ENCODE results near the gene RAB5B.

RAB5B gene

GRCh38 chr12:56031987-56032386 lies 58.1 kb downstream of the RAB5B start:
- H3K9me2 ChIP-seq (replicated peaks; ENCODE audit: low read depth, low read length), result no peaks in the 10 kb centered on the region
- no peak overlapping the region for H3K9ac ChIP-seq (ENCODE audit: low read depth, low read length, poor library complexity, severe bottlenecking)
- H2AFZ ChIP-seq (ENCODE audit: low read length), result no peak overlapping the region
- H3K4me2 ChIP-seq (ENCODE audit: low read depth, low read length, poor library complexity, severe bottlenecking), result no peak overlapping the region
- no peaks in the 10 kb centered on the region for H3F3A ChIP-seq (ENCODE audit: low read depth)
- no peaks in the 10 kb centered on the region for H4K20me1 ChIP-seq (ENCODE audit: insufficient read depth, low read length, poor library complexity, severe bottlenecking)
- H3K36me3 ChIP-seq (ENCODE audit: insufficient read depth, low read length), result peaks cover 4% of the 10 kb centered on the region; the same call in 1 of the 2 replicates
- H3K27me3 ChIP-seq (ENCODE audit: insufficient read depth, low read length, poor library complexity, severe bottlenecking), result no peaks in the 10 kb centered on the region
- TF ChIP-seq EZH2phosphoT487 (IDR thresholded peaks at IDR 0.05; ENCODE audit: borderline replicate concordance) (no peak), CTCF (conservative IDR thresholded peaks at IDR 0.05; ENCODE audit: low read length) (no peak)
- no peaks in the 10 kb centered on the region for H3K79me2 ChIP-seq (ENCODE audit: insufficient read depth, low read length)
- H3K4me1 ChIP-seq (ENCODE audit: insufficient read depth, low read length, poor library complexity, severe bottlenecking), result peaks cover under 1% of the 10 kb centered on the region
- no peaks in the 10 kb centered on the region for H3K9me3 ChIP-seq (ENCODE audit: insufficient read depth, low read depth, low read length)
- no peak overlapping the region for H3K4me3 ChIP-seq (ENCODE audit: low read length, poor library complexity, severe bottlenecking)

- Histone ChIP-seq H3K9ac (ENCODE audit: low read depth, low read length, poor library complexity, severe bottlenecking) (no peak overlapping the region), H3K4me1 (ENCODE audit: insufficient read depth, low read length, poor library complexity, severe bottlenecking) (peaks cover 5% of the 10 kb centered on the region), H3F3A (ENCODE audit: low read depth) (no peaks in the 10 kb centered on the region), H4K20me1 (ENCODE audit: insufficient read depth, low read length, poor library complexity, severe bottlenecking) (no peaks in the 10 kb centered on the region), H3K4me3 (ENCODE audit: low read length, poor library complexity, severe bottlenecking) (no peak overlapping the region), H3K27me3 (ENCODE audit: insufficient read depth, low read length, poor library complexity, severe bottlenecking) (no peaks in the 10 kb centered on the region), H2AFZ (ENCODE audit: low read length) (no peak overlapping the region), H3K4me2 (ENCODE audit: low read depth, low read length, poor library complexity, severe bottlenecking) (no peak overlapping the region), H3K9me2 (replicated peaks; ENCODE audit: low read depth, low read length) (no peaks in the 10 kb centered on the region), H3K36me3 (ENCODE audit: insufficient read depth, low read length) (peaks cover 4% of the 10 kb centered on the region; the same call in 1 of the 2 replicates), H3K79me2 (ENCODE audit: insufficient read depth, low read length) (no peaks in the 10 kb centered on the region), H3K9me3 (ENCODE audit: insufficient read depth, low read depth, low read length) (no peaks in the 10 kb centered on the region)
- TF ChIP-seq EZH2phosphoT487 (IDR thresholded peaks at IDR 0.05; ENCODE audit: borderline replicate concordance) (no peak), CTCF (conservative IDR thresholded peaks at IDR 0.05; ENCODE audit: low read length) (no peak)
These were observed 60.9 kb downstream of the RAB5B start for GRCh38 chr12:56034586-56035332.

GRCh38 chr12:56037161-56037560 lies 63.3 kb downstream of the RAB5B start:
- Histone ChIP-seq H2AFZ (ENCODE audit: low read length) (no peak overlapping the region), H3K9me3 (ENCODE audit: insufficient read depth, low read depth, low read length) (no peaks in the 10 kb centered on the region), H3K36me3 (ENCODE audit: insufficient read depth, low read length) (peaks cover 4% of the 10 kb centered on the region; the same call in 1 of the 2 replicates), H3K4me2 (ENCODE audit: low read depth, low read length, poor library complexity, severe bottlenecking) (no peak overlapping the region), H3K79me2 (ENCODE audit: insufficient read depth, low read length) (peaks cover 3% of the 10 kb centered on the region), H3K4me3 (ENCODE audit: low read length, poor library complexity, severe bottlenecking) (no peak overlapping the region), H3K9me2 (replicated peaks; ENCODE audit: low read depth, low read length) (no peaks in the 10 kb centered on the region), H3K4me1 (ENCODE audit: insufficient read depth, low read length, poor library complexity, severe bottlenecking) (peaks cover 11% of the 10 kb centered on the region), H3F3A (ENCODE audit: low read depth) (no peaks in the 10 kb centered on the region), H3K9ac (ENCODE audit: low read depth, low read length, poor library complexity, severe bottlenecking) (peak overlapping the region; percentile 14), H3K27me3 (ENCODE audit: insufficient read depth, low read length, poor library complexity, severe bottlenecking) (no peaks in the 10 kb centered on the region), H4K20me1 (ENCODE audit: insufficient read depth, low read length, poor library complexity, severe bottlenecking) (no peaks in the 10 kb centered on the region)
- no peak for TF ChIP-seq EZH2phosphoT487 (IDR thresholded peaks at IDR 0.05; ENCODE audit: borderline replicate concordance)
- no peak for TF ChIP-seq CTCF (conservative IDR thresholded peaks at IDR 0.05; ENCODE audit: low read length)

Data from Loucy (cell line).